PFSK-1 (cell line): Measurements from ENCODE around the gene SERGEF.

ENCODE experiments used
- FOXP2 ChIP-seq: optimal IDR thresholded peaks from 2 replicates; pipeline ENCODE3; 2011; ENCODE audit warnings: borderline replicate concordance, control low read depth, inconsistent platforms; ENCODE audit not compliant: insufficient read depth; ENCODE audit errors: extremely low read length, extremely low read depth
- POLR2AphosphoS5 ChIP-seq: IDR thresholded peaks from 2 replicates; pipeline ENCODE4 v1.6.1; 2012; ENCODE audit warnings: low read depth, mild to moderate bottlenecking, control low read depth, low read length, moderate library complexity
- SIN3A ChIP-seq: IDR thresholded peaks from 2 replicates; pipeline ENCODE4 v1.6.1; 2012; ENCODE audit warnings: mild to moderate bottlenecking, low read length, moderate library complexity, borderline replicate concordance; ENCODE audit not compliant: insufficient read depth
- TAF1 ChIP-seq: IDR thresholded peaks from 2 replicates; pipeline ENCODE4 v1.6.1; 2012; ENCODE audit warnings: low read length, control low read depth, borderline replicate concordance; ENCODE audit not compliant: insufficient read depth
- TF ChIP-seq, protein P1 (sequence below), 2 experiments: IDR thresholded peaks; 2 replicates each; pipeline versions ENCODE4 v1.6.1 to v1.8.0; 2011 to 2012; ENCODE audit warnings: low read depth in 2 of 2, low read length in 2 of 2, control low read depth in 1 of 2, inconsistent platforms in 1 of 2, mild to moderate bottlenecking in 1 of 2, moderate library complexity in 1 of 2; ENCODE audit not compliant: insufficient read depth in 1 of 2

SERGEF gene

DNA sequence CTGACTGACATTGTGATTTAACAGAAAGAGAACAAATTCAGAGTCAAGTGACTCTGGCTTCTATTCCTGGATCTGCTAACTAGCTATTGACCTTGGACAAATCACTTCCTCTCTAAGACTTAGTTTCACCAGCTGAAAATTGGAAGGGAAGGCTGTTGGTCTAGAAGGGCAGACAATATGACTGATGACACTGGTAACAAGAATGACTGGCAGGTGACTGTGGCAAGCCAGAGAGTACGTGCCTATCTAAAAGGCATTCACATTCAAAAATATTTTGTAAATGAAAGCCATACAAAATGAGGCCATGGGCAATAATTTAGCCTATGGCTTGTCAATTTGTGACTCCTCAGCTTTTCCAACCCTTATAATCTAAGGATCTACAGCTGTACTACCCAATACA, 23.5 kb downstream of the SERGEF start:
- TF ChIP-seq, protein P1, sequence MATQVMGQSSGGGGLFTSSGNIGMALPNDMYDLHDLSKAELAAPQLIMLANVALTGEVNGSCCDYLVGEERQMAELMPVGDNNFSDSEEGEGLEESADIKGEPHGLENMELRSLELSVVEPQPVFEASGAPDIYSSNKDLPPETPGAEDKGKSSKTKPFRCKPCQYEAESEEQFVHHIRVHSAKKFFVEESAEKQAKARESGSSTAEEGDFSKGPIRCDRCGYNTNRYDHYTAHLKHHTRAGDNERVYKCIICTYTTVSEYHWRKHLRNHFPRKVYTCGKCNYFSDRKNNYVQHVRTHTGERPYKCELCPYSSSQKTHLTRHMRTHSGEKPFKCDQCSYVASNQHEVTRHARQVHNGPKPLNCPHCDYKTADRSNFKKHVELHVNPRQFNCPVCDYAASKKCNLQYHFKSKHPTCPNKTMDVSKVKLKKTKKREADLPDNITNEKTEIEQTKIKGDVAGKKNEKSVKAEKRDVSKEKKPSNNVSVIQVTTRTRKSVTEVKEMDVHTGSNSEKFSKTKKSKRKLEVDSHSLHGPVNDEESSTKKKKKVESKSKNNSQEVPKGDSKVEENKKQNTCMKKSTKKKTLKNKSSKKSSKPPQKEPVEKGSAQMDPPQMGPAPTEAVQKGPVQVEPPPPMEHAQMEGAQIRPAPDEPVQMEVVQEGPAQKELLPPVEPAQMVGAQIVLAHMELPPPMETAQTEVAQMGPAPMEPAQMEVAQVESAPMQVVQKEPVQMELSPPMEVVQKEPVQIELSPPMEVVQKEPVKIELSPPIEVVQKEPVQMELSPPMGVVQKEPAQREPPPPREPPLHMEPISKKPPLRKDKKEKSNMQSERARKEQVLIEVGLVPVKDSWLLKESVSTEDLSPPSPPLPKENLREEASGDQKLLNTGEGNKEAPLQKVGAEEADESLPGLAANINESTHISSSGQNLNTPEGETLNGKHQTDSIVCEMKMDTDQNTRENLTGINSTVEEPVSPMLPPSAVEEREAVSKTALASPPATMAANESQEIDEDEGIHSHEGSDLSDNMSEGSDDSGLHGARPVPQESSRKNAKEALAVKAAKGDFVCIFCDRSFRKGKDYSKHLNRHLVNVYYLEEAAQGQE (IDR thresholded peaks at IDR 0.05; ENCODE audit: insufficient read depth in 1 of 2, low read depth in 2 of 2, low read length in 2 of 2): no peak
- no peak for TF ChIP-seq TAF1
- TF ChIP-seq POLR2AphosphoS5: no peak
- TF ChIP-seq SIN3A: no peak
- TF ChIP-seq FOXP2: no peak

DNA sequence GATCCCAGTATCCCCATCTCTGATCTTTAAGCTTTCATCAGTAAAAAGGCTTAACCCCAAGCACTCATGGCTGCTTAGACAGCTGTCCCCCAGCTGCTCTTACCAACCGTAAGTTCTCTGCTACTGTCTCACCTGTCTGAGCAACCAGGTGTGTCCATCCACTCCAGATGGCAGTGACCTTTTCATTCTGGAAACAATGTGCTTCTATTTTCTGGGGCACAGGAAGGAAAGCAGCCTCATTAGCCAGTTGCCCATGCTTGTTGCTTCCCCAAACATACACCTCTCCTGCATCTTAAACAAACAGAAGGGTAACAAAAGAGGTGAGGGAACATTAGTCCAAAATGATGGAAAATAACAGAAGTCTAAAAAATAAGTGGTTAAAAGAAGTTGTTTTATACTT, 24.4 kb downstream of the SERGEF start:
- TF ChIP-seq TAF1 (no peak), SIN3A (no peak), FOXP2 (no peak), POLR2AphosphoS5 (no peak)
- TF ChIP-seq, protein P1 (IDR thresholded peaks at IDR 0.05; ENCODE audit: insufficient read depth in 1 of 2, low read depth in 2 of 2, low read length in 2 of 2): no peak

DNA sequence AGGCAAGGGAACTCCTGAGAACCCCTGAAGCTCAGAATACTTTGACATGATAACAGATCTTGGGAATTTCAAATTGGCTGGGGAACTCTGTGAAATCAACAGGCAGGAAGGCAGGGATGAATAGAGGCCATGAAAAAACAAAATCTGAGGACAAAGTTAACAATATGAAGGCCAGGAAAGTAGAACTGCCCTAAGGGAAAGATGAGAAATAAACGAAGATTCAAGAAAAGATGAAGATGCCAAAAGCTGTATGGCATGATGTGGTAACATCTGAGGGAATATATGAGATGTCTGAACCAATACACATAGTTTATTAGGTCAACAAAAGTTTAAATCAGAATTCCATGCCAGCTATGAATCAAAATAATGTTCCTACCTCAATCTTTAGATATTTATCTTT, 25.0 kb downstream of the SERGEF start:
- no peak for TF ChIP-seq TAF1
- TF ChIP-seq, protein P1 (IDR thresholded peaks at IDR 0.05; ENCODE audit: insufficient read depth in 1 of 2, low read depth in 2 of 2, low read length in 2 of 2): no peak
- TF ChIP-seq POLR2AphosphoS5: no peak
- no peak for TF ChIP-seq SIN3A
- TF ChIP-seq FOXP2: no peak

DNA sequence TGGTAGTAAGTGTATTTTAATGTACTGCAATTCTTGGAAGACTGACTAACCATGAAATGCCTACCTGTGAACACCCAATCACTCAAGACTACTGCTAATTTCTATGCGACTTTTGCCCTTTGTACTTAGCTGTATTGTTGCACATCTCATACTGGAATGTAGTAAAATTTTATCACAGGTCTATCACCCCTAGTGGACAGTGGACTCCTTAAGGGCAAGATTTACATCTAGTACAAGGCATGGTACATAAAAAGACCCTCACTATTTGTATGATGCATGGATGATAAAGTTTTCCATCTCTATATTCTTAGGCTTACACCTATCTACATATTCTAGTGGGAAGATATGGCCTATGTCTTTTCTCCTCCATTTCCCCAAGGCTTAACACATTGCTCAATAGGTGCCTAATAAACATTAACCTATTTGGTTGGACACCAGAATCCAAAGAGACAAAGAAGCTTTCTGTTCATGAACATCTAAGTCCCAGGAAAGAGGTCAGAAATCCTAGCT, 26.1 kb downstream of the SERGEF start:
- TF ChIP-seq SIN3A: no peak

DNA sequence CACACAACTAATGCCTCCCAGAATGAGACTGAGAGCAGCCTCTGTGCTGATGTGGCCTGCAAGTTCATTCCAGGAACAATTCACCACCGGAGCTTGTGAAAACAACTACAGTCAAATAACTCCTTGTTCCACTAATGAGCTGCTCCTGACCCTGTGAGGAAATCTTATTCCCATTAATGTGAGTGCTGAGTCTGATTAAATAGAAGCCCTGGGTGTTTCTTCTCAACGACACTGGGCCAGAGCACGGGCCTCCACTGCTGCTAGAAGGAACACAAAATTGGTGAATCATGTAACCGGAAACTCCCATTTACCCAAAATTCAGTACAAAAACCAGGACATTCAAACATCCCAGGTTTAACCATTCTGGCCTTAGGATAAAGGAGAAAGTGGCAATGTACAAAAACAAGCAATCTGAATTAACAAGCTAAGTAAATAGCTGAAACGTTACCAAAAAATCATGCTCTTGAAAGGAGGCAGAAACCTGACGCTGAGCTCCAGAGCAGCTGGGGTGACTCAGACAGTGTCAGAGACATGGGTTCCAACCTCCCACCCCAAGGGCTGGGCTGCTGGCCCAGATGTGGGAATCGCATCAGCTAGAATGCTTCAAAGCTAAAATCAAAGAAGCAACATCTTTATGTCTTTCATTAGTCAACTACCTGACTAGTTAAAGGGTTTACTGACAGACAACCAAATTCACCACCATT, 26.7 kb downstream of the SERGEF start:
- TF ChIP-seq FOXP2: no peak
- TF ChIP-seq, protein P1 (IDR thresholded peaks at IDR 0.05; ENCODE audit: insufficient read depth in 1 of 2, low read depth in 2 of 2, low read length in 2 of 2): no peak
- TF ChIP-seq SIN3A: no peak
- no peak for TF ChIP-seq TAF1
- no peak for TF ChIP-seq POLR2AphosphoS5
